GM23338 (cell line): ENCODE measurements around the gene EYA4. TPM values are rescaled to one million over a fixed set of nuclear protein-coding genes. Genes with fewer than 3 reads are reported as not detected.

Source experiments
- ATAC-seq: fragments of 200-7000 bp; cut with Tn5 transposase; 3 replicates; pipeline ENCODE4 v1.9.1; 2020
- DNase-seq: peaks from one replicate; pipeline ENCODE4 v3.0.0-alpha.2; 2015; ENCODE audit warnings: low spot score
- H2AFZ ChIP-seq: fragments of 200-600 bp; sonication (generic); 2 replicates; pipeline ENCODE4 v1.8.0; 2016; ENCODE audit warnings: antibody characterized with exemption, mild to moderate bottlenecking, moderate library complexity
- H3F3A ChIP-seq: fragments of 200-600 bp; sonication (generic); replicated peaks from 2 replicates; pipeline ENCODE4 v1.8.0; 2017; ENCODE audit warnings: antibody characterized with exemption, mixed run types, low read depth
- H3K27ac ChIP-seq: fragments of 200-600 bp; sonication (generic); 2 replicates; pipeline ENCODE4 v1.6.1; 2016; ENCODE audit warnings: low read depth
- H3K27me3 ChIP-seq: fragments of 200-600 bp; sonication (generic); 2 replicates; pipeline ENCODE4 v1.8.0; 2016; ENCODE audit warnings: mild to moderate bottlenecking, mixed run types, moderate library complexity; ENCODE audit not compliant: insufficient read depth
- H3K36me3 ChIP-seq: fragments of 200-600 bp; sonication (generic); 2 replicates; pipeline ENCODE4 v1.8.0; 2016; ENCODE audit warnings: mild to moderate bottlenecking; ENCODE audit not compliant: insufficient read depth
- H3K4me1 ChIP-seq: fragments of 200-600 bp; sonication (generic); 2 replicates; pipeline ENCODE4 v1.8.0; 2016; ENCODE audit warnings: mild to moderate bottlenecking, moderate library complexity; ENCODE audit not compliant: insufficient read depth
- H3K4me2 ChIP-seq: fragments of 200-600 bp; sonication (generic); 2 replicates; pipeline ENCODE4 v1.7.1; 2017; ENCODE audit warnings: mixed run types
- H3K4me3 ChIP-seq: fragments of 200-600 bp; sonication (generic); 2 replicates; pipeline ENCODE4 v1.6.1; 2016; ENCODE audit warnings: mixed run types
- H3K79me2 ChIP-seq: fragments of 200-600 bp; sonication (generic); replicated peaks from 2 replicates; pipeline ENCODE4 v1.8.0; 2017; ENCODE audit warnings: mild to moderate bottlenecking; ENCODE audit not compliant: insufficient read depth
- H3K9me2 ChIP-seq: fragments of 200-600 bp; sonication (generic); 2 replicates; pipeline ENCODE4 v1.8.0; 2017; ENCODE audit not compliant: insufficient read depth
- H4K20me1 ChIP-seq: fragments of 200-600 bp; sonication (generic); replicated peaks from 2 replicates; pipeline ENCODE4 v1.8.0; 2017; ENCODE audit warnings: mild to moderate bottlenecking; ENCODE audit not compliant: insufficient read depth
- H3K27ac Mint-ChIP-seq: 2 replicates; pipeline ENCODE4 v1.8.0; 2020; ENCODE audit warnings: inconsistent platforms, mild to moderate bottlenecking, moderate library complexity, mixed read lengths
- H3K27me3 Mint-ChIP-seq: 3 replicates; pipeline ENCODE4 v1.8.0; 2022; ENCODE audit warnings: low read depth, mild to moderate bottlenecking, moderate library complexity, mixed read lengths, inconsistent platforms; ENCODE audit not compliant: insufficient read depth, poor library complexity
- H3K36me3 Mint-ChIP-seq: 3 replicates; pipeline ENCODE4 v1.8.0; 2021; ENCODE audit warnings: low read depth, mild to moderate bottlenecking, inconsistent platforms, moderate library complexity, mixed read lengths
- H3K4me1 Mint-ChIP-seq: 3 replicates; pipeline ENCODE4 v1.8.0; 2020; ENCODE audit warnings: mild to moderate bottlenecking, inconsistent platforms, mixed read lengths
- H3K4me3 Mint-ChIP-seq: 3 replicates; pipeline ENCODE4 v1.8.0; 2021; ENCODE audit warnings: moderate library complexity, mild to moderate bottlenecking, inconsistent platforms, mixed read lengths
- H3K9me3 Mint-ChIP-seq: 3 replicates; pipeline ENCODE4 v1.8.0; 2020; ENCODE audit warnings: moderate library complexity, mild to moderate bottlenecking, inconsistent platforms, mixed read lengths
- CREB1 ChIP-seq: fragments of 250-450 bp; sonication (Bioruptor Pico); IDR thresholded peaks from 2 replicates; pipeline ENCODE4 v1.5.0; 2020; ENCODE audit warnings: low read depth, mild to moderate bottlenecking, moderate library complexity
- EZH2 ChIP-seq: fragments of 200-600 bp; sonication (generic); IDR thresholded peaks from one replicate; pipeline ENCODE4 v1.8.0; 2017; ENCODE audit warnings: antibody characterized with exemption, mild to moderate bottlenecking, low read depth; ENCODE audit not compliant: unreplicated experiment
- EZH2phosphoT487 ChIP-seq: fragments of 200-600 bp; sonication (generic); IDR thresholded peaks from one replicate; pipeline ENCODE4 v1.8.1; 2018; ENCODE audit warnings: antibody characterized with exemption; ENCODE audit not compliant: unreplicated experiment
- JUNB ChIP-seq: IDR thresholded peaks from one replicate; pipeline ENCODE4 v1.6.1; 2016; ENCODE audit warnings: antibody characterized with exemption; ENCODE audit not compliant: unreplicated experiment
- NANOG ChIP-seq: IDR thresholded peaks from 2 replicates; pipeline ENCODE4 v1.6.1; 2016; ENCODE audit warnings: antibody characterized with exemption, borderline replicate concordance
- POLR2AphosphoS5 ChIP-seq: IDR thresholded peaks from 2 replicates; pipeline ENCODE4 v1.6.1; 2016; ENCODE audit warnings: antibody characterized with exemption, low read depth
- REST ChIP-seq: IDR thresholded peaks from one replicate; pipeline ENCODE4 v1.6.1; 2018; ENCODE audit warnings: antibody characterized with exemption; ENCODE audit not compliant: unreplicated experiment
- STAT1 ChIP-seq: IDR thresholded peaks from one replicate; pipeline ENCODE4 v1.6.1; 2016; ENCODE audit warnings: antibody characterized with exemption; ENCODE audit not compliant: unreplicated experiment
- ZNF114 ChIP-seq: fragments of 250-450 bp; sonication (Bioruptor Pico); IDR thresholded peaks from 2 replicates; pipeline ENCODE4 v1.5.0; 2020; ENCODE audit warnings: mild to moderate bottlenecking, moderate library complexity
- ZNF331 ChIP-seq: fragments of 250-450 bp; sonication (Bioruptor Pico); IDR thresholded peaks from 2 replicates; pipeline ENCODE4 v1.5.0; 2020; ENCODE audit warnings: low read depth, mild to moderate bottlenecking, moderate library complexity
- ZNF462 ChIP-seq: fragments of 250-450 bp; sonication (Bioruptor Pico); IDR thresholded peaks from 2 replicates; pipeline ENCODE4 v1.5.0; 2020; ENCODE audit warnings: mild to moderate bottlenecking, moderate library complexity
- polyA plus RNA-seq: library from polyadenylated mRNA; unstranded; fragments of >200 nt; fragmentation: Nextera tagmentation; extraction: Ambion mirVana; gene quantifications from 2 replicates; pipeline ENCODE4 v1.2.1, GENCODE V29; 2016
- total RNA-seq: library from RNA; depleted of rRNA; stranded (reverse); fragments of >200 nt; shearing (Covaris generic); gene quantifications from 2 replicates; pipeline ENCODE4 v1.2.3, GENCODE V29; 2014
- TF ChIP-seq, protein P1 (sequence below), 2 experiments: fragments of 200-600 bp in 1 of 2; sonication (generic) in 1 of 2; conservative IDR thresholded peaks; 2 replicates each; pipeline versions ENCODE4 v1.5.1 to v1.6.1; 2016 to 2017; ENCODE audit warnings: antibody characterized with exemption in 2 of 2, low read depth in 2 of 2, mild to moderate bottlenecking in 2 of 2, moderate library complexity in 1 of 2

Gene EYA4
- total and polyA plus RNA-seq, 2 experiments from 2014 or later, result 0.05 to 0.21 TPM

DNA sequence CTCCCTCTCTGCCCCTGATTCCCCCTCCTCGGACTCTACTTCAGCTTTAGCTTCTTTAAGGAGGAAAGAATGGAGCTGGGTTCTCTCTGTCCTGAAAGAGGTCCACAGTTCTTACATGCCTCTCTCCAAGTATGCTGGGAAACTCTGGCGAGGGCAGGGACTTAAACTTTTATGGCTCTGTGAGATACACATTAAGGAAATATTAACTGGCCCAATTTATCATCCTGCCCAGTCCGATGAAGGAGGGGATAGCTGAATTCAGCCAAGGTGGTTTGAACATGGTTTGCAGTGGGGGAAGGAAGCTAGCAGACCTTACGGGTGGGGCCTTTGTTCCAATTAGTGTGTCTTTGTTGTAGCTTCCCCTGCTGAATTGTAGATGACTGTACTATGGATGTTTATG is 121.7 kb downstream of the EYA4 start:
- H3K27me3 Mint-ChIP-seq, result peaks cover 4% of the 10 kb centered on the region
- peaks cover 3% of the 10 kb centered on the region; the same call in 1 of the 3 replicates for H3K4me1 Mint-ChIP-seq
- no peak for DNase-seq
- Histone ChIP-seq H3F3A (no peaks in the 10 kb centered on the region), H3K4me3 (no peak overlapping the region), H3K4me2 (no peak overlapping the region), H3K79me2 (no peaks in the 10 kb centered on the region), H3K4me1 (no peaks in the 10 kb centered on the region), H4K20me1 (no peaks in the 10 kb centered on the region), H3K9me2 (no peaks in the 10 kb centered on the region), H3K27ac (no peak overlapping the region), H2AFZ (no peak overlapping the region), H3K27me3 (no peaks in the 10 kb centered on the region), H3K36me3 (no peaks in the 10 kb centered on the region)
- H3K36me3 Mint-ChIP-seq, result no peaks in the 10 kb centered on the region
- ATAC-seq, result no peak
- no peak overlapping the region for H3K27ac Mint-ChIP-seq
- no peak overlapping the region for H3K4me3 Mint-ChIP-seq
- no peaks in the 10 kb centered on the region for H3K9me3 Mint-ChIP-seq
- no peak for TF ChIP-seq ZNF462 (CRISPR knock-in tag)
- TF ChIP-seq, protein P1, sequence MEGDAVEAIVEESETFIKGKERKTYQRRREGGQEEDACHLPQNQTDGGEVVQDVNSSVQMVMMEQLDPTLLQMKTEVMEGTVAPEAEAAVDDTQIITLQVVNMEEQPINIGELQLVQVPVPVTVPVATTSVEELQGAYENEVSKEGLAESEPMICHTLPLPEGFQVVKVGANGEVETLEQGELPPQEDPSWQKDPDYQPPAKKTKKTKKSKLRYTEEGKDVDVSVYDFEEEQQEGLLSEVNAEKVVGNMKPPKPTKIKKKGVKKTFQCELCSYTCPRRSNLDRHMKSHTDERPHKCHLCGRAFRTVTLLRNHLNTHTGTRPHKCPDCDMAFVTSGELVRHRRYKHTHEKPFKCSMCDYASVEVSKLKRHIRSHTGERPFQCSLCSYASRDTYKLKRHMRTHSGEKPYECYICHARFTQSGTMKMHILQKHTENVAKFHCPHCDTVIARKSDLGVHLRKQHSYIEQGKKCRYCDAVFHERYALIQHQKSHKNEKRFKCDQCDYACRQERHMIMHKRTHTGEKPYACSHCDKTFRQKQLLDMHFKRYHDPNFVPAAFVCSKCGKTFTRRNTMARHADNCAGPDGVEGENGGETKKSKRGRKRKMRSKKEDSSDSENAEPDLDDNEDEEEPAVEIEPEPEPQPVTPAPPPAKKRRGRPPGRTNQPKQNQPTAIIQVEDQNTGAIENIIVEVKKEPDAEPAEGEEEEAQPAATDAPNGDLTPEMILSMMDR (conservative IDR thresholded peaks at IDR 0.05; ENCODE audit: low read depth in 2 of 2), result no peak
- no peak for TF ChIP-seq EZH2
- no peak for TF ChIP-seq NANOG
- TF ChIP-seq ZNF114 (CRISPR knock-in tag), result no peak
- no peak for TF ChIP-seq ZNF331 (CRISPR knock-in tag)
- TF ChIP-seq JUNB, result no peak
- TF ChIP-seq EZH2phosphoT487, result no peak
- no peak for TF ChIP-seq REST
- TF ChIP-seq CREB1 (CRISPR knock-in tag), result no peak
- no peak for TF ChIP-seq POLR2AphosphoS5
- no peak for TF ChIP-seq STAT1
